NCI-H2227 (cell line): Measurements from ENCODE around the gene PLOD1.
"Not testable (repeated sequence)": the region's sequence is repeated elsewhere in the genome, so short reads cannot be mapped to it uniquely, and the experiment has no call there.

Experiments
- DNase-seq: peaks from one replicate; lab custom pipeline; 2025; ENCODE audit not compliant: unreplicated experiment; lab: John Stamatoyannopoulos, UW

PLOD1 gene

DNA sequence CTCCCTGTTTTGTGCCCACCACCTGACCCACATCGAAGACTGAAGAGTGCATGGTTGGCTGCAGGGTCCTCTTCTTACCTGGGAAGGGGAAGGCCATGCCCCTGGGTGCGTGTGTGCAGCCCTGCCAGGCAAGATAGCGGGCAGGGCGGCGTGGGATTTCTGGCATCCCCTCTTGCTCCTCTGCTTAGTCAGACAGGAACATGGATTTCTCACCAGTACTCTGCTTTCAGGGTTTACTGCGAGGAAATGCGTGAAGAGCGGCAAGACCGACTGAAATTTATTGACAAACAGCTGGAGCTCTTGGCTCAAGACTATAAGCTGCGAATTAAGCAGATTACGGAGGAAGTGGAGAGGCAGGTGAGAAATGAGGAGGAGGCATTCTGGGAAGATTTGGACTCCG, 69.2 kb downstream of the PLOD1 start:
- no peak for DNase-seq

DNA sequence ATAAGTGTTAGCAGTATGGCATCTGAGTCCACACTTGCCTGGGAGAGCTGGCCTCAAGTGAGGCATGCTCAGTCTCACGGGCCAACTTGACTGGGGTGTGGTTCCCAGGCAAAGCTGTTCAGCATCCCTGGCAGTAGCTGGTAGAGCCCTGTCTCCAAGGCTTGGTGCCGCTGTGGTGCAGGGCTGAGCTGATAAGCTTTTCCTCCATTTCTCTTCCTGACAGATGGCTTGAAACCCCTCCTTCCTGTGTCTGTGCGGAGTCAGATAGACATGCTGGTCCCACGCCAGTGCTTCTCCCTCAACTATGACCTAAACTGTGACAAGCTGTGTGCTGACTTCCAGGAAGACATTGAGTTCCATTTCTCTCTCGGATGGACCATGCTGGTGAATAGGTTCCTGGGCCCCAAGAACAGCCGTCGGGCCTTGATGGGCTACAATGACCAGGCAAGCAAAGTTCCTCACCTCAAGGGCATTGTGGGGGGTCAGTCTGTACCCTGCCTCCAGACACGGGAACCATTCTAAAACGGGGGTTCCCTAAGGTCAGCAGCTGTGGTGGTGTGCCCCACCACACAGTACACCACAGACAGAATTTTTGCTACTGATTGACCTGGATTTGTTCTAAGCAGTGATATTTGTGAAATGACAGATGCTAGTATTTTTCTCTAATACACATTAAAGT, 71.1 kb downstream of the PLOD1 start:
- no peak for DNase-seq

DNA sequence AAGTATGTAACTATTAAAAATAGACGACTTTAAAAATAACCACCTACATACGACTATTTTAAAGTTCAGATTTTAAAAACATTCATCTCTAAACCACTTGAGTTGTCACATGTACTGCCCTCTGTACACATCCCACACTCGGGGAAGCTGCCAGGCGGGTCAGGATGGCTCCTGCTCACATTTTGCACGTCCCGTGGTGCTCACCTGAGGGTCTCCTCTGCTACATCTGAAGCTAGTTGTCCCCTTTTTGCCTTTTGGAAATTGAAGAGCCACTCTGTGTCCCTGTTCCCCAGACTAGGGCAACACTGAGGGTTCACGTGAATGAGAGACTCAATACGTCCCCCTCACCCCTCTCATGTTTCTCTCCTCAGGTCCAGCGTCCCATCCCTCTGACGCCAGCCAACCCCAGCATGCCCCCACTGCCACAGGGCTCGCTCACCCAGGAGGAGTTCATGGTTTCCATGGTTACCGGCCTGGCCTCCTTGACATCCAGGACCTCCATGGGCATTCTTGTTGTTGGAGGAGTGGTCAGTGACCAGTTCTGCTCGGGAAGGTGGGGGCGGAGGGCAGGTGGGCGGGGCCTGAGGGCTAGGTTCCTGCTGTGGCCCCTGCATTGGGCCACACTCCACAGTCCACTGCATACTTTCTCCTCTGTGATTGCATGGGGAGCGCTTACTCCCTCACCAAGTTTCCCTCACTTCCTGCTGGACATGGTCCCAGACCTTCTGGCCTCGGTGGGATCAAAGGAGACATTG, 71.8 kb downstream of the PLOD1 start:
- no peak for DNase-seq

DNA sequence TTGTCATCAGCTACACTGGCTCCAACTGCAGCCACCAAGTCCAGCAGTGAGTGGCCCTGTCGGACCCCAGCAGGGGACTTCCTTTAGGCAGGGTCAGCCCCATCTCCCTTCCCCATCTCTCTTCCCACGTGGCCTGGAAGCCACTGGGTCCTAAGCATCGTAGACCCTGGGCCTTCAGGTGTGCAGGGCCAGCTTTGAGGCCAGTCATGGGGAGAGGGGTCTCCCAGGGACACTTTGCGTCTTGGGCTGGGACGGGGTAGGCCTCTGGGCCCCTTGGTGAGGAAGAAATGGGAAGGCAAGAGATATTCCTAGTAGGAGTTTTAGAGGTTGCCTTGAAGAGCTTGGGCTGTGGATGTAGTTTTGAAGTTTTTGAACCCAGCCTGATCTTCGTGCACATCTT, 72.7 kb downstream of the PLOD1 start:
- no peak for DNase-seq

DNA sequence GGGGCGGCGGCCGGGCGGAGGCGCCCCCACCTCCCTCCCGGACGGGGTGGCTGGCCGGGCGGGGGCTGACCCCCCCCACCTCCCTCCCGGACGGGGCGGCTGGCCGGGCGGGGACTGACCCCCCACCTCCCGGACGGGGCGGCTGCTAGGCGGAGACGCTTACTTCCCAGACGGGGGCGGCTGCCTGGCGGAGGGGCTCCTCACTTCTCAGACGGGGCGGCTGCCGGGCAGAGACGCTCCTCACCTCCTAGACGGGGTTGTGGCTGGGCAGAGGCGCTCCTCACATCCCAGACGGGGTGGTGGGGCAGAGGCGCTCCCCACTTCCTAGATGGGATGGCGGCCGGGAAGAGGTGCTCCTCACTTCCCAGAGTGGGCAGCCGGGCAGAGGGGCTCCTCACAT, 73.8 kb downstream of the PLOD1 start:
- not testable (repeated sequence) for DNase-seq

DNA sequence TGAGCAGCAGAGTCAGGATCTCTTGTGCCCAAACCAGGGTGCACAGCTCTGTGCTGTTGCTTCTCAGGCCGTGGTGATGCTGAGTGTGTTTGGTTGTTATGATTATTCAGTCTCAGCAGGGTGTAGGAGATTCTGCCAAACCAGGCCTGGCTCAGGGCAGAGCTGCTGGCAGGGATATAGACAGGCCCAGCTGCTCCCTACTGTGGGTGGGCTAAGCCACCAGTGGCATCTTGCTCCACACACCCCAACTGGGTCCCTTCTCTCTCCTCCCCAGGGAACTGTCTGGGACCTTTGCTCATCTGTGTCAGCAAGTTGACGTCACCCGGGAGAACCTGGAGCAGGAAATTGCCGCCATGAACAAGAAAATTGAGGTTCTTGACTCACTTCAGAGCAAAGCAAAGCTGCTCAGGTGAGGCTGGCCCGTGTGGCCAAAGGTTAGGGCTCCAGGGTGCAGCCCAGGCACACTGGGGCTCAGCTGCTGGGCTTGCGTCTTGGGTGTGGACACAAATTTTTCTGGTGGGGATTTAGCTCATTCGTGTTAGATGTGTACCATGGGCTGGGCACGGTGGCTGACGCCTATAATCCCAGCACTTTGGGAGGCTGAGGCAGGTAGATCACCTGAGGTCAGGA, 74.9 kb downstream of the PLOD1 start:
- DNase-seq: no peak

DNA sequence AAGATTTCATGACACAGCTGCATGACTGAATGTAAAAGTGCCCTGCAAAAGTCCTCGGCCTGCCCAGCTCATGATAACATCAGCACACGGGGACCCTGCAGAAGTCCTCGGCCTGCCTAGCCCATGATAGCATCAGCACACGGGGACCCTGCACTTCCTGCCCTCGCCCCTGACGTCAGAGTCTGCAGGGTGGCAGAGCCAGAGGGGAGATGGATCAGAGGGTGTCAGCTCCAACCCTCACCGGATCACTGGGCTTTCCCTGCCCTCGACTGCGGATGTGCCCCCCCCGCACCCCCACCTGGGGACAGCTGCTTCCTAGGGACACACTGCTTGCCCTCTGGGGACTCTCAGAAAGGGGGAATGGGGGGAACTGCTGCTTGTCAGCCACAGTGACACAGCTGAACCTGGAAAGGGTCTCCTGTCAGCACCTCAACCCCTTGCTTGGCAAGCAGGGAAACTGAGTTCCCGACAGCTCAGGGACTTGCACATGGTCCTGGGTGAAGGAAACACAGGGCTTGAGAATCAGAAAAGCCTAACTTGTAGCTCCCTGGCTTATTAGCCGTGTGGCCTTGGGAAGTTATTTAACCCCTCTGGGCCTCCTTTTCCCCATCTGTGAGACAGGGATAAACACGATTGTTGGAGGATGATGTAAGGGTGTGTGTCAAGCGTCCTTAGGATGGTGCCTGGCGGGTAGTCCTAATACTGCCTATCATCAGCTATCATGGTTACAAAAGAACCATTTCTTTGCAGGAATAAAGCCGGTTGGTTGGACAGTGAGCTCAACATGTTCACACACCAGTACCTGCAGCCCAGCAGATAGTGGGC, 76.4 kb downstream of the PLOD1 start:
- no peak for DNase-seq

DNA sequence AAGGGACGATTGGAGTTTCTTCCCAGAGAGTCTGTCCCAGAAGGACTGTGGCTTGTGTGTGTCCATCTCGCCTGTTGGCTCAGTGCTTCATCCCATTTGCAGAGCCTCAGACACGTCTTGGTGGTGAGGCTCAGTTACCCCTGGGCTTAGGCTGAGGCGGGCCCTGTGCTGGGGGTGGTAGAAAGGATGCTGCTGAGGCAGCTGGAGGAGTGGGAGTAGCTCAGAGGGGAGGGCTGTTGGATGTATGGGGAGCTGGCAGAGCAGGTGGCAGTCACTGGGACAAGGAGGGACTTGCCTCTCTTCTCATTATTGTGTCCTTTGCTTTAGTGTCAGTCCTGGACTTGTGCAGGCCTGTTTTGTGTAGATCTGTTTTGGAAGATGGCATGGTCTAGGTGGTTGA, 77.5 kb downstream of the PLOD1 start:
- DNase-seq: no peak

DNA sequence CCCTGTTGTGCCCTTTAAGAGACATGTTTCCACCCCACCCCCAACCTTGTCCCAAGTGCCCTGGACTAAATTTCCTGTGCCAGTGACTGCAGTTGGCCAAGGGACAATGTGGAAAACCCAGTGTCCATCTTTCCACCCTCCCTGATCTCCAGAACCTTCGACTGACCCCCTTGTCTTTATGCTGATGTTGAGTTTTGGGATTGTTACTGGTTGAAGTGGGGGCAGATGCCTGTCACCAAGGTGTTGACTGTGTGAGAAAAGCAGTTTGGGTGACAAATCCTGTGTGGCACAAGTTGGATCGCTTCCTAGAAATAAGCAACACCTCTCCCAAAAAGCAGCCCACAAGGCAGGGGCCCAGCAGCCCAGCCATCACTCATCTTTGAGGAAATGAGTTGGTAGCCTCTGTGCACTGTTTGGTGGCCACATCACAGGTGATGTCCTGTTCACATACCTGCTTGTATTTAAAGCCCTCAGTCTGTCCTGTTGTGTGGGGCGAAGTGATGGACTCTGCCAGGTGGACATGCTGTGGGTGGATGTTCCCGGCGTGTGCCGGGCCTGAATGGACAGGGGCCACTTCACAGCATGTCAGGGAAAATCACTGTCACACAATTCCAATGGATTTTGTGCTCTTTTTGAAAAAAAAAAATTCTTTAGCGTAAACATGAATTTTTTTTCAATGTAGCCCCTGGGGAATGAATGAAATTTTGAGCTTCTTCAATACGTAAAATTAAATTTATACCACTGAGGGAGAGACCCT, 78.2 kb downstream of the PLOD1 start:
- DNase-seq: no peak

DNA sequence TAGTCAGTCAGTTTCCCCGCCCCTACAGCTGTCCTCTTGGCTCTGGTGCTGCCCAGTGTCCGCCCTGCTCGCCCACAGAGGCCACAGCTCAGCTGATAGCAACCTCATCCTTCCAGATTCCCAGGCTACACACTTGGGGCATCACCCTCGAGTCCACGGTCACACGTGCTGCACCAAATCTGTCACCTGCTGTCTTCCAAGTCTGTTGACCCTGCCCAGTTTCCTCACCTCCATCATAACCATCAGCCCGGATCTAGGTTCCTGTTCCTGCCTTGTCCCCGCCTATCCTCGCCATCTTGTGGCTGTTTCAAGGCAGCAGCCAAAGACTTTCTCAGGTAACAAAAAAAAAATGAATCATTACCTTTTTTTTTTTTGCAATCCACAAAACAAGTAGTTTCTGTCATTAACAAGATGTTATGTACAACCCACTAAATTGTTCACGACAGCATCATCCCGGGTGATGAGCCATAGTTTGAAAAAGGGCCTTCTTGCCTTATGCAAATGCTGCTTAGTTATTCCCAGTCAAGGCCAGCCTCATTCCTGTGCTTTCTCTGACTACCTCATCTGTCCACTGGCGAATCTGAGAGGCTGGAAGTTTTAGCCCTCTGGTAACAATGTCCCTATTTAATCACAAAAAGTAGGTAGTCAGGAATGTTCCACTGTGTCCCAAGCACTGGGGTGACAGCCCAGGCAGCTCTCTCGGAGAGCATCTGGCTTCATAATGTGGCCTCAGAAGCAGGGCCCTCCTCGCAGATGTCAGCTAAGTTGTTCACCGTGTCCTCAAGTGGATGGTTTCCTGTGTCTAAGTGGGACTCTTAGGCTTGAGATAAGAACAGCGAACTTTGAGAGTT, 79.8 kb downstream of the PLOD1 start:
- DNase-seq: no peak

DNA sequence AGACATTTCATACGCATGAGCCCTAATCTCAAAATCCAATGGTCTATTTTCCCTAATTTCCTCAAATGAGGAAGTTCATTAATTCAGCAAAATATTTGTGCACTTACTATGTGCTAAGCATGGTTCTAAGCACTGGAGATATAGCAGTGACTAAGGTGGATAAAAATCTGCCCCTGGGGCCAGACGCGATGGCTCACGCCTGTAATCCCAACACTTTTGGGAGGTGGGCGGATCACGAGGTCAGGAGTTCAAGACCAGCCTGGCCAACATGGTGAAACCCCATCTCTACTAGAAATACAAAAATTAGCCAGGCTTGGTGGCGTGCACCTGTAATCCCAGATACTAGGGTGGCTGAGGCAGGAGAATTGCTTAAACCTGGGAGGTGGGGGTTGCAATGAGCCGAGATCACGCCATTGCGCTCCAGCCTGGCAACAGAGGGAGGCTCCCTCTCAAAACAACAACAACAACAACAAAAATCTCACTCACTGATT, 80.5 kb downstream of the PLOD1 start:
- no peak for DNase-seq

DNA sequence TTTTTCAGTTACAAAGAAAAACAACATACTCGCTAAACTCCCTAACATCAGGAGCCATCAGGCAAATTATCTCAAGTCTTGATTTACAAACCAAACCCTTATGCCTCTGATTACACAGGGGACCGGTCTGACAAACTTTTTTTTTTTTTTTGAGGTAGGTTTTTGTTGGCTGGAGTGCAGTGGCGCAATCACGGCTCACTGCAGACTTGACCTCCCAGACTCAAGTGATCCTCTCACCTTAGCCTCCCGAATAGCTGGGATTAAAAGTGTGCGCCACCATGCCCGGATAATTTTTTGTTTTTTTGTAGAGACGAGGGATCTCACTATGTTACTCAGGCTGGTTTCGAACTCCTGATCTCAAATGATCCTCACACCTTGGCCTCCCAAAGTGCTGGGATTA, 81.0 kb downstream of the PLOD1 start:
- DNase-seq: no peak

DNA sequence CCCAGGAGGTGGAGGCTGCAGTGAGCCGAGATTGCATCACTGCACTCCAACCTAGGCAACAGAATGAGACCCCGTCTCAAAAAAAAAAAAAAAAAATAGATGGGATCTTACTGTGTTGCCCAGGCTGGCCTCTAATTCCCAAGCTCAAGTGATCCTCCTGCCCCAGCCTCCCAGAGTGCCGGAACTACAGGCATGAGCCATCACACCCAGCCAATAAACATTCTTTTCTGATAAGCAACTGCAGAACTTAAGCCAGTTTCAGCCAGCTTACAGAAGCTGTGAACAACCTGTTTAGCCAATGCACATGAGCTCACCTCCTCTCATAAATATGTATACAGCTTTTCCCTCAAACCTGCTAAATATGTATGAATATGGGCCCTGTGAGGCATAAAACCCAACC, 81.7 kb downstream of the PLOD1 start:
- no peak for DNase-seq

DNA sequence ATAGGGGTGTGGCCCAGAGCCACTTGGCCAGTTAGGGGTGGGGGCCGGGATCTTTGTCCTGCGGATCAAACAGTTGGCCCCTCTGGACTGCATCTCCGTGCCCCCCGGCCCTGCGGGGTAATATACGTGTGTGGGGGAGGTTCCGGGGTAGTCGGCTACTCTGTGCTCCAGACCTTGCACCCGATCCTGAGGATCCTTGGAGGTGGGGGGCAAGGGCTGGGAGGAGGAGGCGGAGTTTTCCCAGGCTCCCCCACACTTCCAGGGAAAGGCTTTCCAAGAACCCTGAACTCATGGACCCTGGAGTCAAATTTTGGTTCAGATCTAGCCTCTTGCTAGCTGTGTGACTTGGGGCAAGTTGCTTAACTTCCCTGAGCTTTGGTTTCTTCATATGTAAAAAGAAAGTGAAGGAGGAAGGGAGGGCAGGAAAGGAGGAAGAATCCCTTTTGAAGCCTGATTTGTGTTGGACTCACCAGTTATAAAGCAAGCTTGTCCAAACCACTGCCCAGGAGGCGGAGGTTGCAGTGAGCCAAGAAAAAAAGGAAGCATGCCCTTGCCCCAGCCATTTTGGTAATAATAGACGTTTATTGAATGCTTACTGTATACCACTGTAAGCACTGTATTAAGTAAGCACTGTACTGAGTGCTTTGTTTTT, 85.5 kb downstream of the PLOD1 start:
- DNase-seq: no peak

DNA sequence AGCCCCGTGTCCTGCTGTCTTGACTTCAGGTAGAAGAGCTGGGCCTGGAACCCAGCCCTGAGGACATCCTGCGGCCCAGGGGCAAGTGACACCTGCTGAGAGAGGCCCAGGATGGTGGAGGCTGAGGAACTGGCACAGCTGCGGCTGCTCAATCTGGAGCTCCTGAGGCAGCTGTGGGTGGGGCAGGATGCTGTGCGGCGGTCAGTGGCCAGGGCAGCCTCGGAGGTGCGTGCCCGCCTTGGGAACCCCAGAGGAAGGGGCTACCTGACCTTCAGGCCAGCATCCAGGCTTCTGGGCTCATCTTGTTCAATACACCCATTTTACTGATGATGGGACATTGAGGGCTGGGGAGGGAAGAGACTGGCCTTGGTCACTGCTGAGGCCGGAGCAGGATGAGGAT, 87.1 kb downstream of the PLOD1 start:
- no peak for DNase-seq

DNA sequence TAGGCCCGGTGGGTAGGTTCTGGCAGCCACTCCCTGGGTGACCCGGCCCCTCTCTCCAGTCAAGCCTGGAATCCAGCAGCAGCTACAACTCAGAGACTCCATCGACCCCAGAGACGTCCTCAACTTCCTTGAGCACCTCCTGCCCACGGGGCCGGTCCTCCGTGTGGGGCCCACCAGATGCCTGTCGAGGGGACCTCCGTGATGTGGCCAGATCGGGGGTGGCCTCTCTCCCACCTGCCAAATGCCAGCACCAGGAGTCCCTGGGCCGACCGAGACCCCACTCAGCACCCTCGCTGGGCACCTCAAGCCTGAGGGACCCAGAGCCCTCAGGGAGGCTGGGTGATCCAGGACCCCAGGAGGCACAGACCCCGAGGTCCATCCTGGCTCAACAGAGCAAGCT, 87.5 kb downstream of the PLOD1 start:
- no peak for DNase-seq
